Lung (tissue), 12 donors: ENCODE measurements around the gene IL6ST. TPM values are rescaled to one million over a fixed set of nuclear protein-coding genes. Genes with fewer than 3 reads are reported as not detected.

Experiments
- ATAC-seq: fragments of 200-7000 bp; cut with Tn5 transposase; one replicate; pipeline ENCODE4 v1.9.1; 2020; ENCODE audit warnings: moderate number of reproducible peaks; ENCODE audit not compliant: insufficient read depth, low FRiP score
- DNase-seq, 3 donors: peaks; one replicate each; pipeline ENCODE4 v3.0.0-alpha.2; 2013 to 2017
- H3K27ac ChIP-seq, 2 donors: one replicate each; pipeline ENCODE4 v1.5.1; 2013; ENCODE audit warnings: mild to moderate bottlenecking in 2 of 2, moderate library complexity in 2 of 2, control low read depth in 1 of 2, inconsistent platforms in 1 of 2, low read depth in 1 of 2, low read length in 1 of 2
- H3K27me3 ChIP-seq, 3 donors: one replicate each; pipeline ENCODE4 v1.5.1; 2013; ENCODE audit warnings: low read length in 2 of 3; ENCODE audit not compliant: control insufficient read depth in 3 of 3, insufficient read depth in 3 of 3
- H3K36me3 ChIP-seq, 4 donors: one replicate each; pipeline ENCODE4 v1.5.1; 2013; ENCODE audit warnings: low read length in 4 of 4, mild to moderate bottlenecking in 1 of 4, moderate library complexity in 1 of 4; ENCODE audit not compliant: control insufficient read depth in 4 of 4, insufficient read depth in 4 of 4
- H3K4me1 ChIP-seq, 5 donors: one replicate each; pipeline ENCODE4 v1.5.1; 2013; ENCODE audit warnings: low read length in 5 of 5, mild to moderate bottlenecking in 2 of 5, moderate library complexity in 1 of 5; ENCODE audit not compliant: control insufficient read depth in 5 of 5, insufficient read depth in 5 of 5
- H3K4me3 ChIP-seq: one replicate; pipeline ENCODE4 v1.5.1; 2013; ENCODE audit warnings: mild to moderate bottlenecking, control low read depth, moderate library complexity
- H3K9ac ChIP-seq, 2 donors: one replicate each; pipeline ENCODE4 v1.5.1; 2013; ENCODE audit warnings: low read length in 2 of 2, control low read depth in 1 of 2; ENCODE audit not compliant: insufficient read depth in 1 of 2
- H3K9me3 ChIP-seq, 4 donors: one replicate each; pipeline ENCODE4 v1.5.1; 2013; ENCODE audit warnings: low read length in 3 of 4, mild to moderate bottlenecking in 1 of 4, moderate library complexity in 1 of 4; ENCODE audit not compliant: control insufficient read depth in 4 of 4, insufficient read depth in 3 of 4
- WGBS, 2 donors: extraction: QIAGEN DNeasy Blood & Tissue Kit; methylation state at CpG; one replicate each; pipeline ENCODE4 v1.1.7; 2013; 5-methylcytosine and 5-hydroxymethylcytosine counted together
- polyA plus RNA-seq, 2 donors: library from polyadenylated mRNA; stranded (reverse); fragments of 200-250 nt; gene quantifications; one replicate each; pipeline ENCODE4 v1.2.1, GENCODE V29; 2013
- total RNA-seq, 2 donors: library from RNA; depleted of rRNA in 1 of 2; stranded (reverse); fragments of >200 nt in 1 of 2; gene quantifications; one replicate each; pipeline ENCODE4 v1.2.1, GENCODE V29; 2014 to 2021
- TF ChIP-seq, protein P1 (sequence below): IDR thresholded peaks from 2 replicates; pipeline ENCODE4 v1.5.1; 2012; ENCODE audit warnings: mild to moderate bottlenecking; ENCODE audit errors: control extremely low read depth, extremely low read depth
- donor health status: control.
- donor health status: control.
- donor health status: Bipolar disorder and iron deficiency.
- donor health status: healthy.
- donor health status: DM: yes; HTN: yes; CAD: no.

IL6ST gene
- total and polyA plus RNA-seq, 4 donors = 47.8 to 377 (median 196) TPM

DNA sequence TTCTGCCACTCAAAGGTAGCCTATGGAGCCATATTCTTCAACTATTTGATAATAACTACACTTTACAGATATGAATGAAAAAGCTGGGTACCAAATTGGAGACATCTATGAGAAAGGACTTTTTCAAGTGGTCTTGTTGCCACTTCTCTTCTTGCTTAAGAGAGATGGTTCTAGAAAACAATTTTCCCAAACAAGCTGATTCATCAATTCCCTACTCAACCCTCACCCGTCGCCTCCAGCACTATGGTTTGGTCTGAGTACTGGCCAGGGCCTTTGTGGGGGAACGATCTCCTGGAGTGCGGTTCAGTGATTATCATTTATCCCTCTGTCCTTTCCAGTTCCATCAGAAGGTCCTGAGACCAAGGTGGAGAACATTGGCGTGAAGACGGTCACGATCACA lies 86.8 kb downstream of the IL6ST start:
- 97 to 99% methylated on average over 7 of the region's 7 CpGs for WGBS, 2 donors
- Histone ChIP-seq H3K27me3 (no peaks in the 10 kb centered on the region), H3K9me3 (no peaks in the 10 kb centered on the region), H3K36me3 (no peaks in the 10 kb centered on the region), H3K4me3 (no peak overlapping the region), H3K9ac (no peak overlapping the region), H3K4me1 (no peaks in the 10 kb centered on the region), H3K27ac (no peak overlapping the region)
- ATAC-seq (no peak), DNase-seq (no peak)
- TF ChIP-seq, protein P1, sequence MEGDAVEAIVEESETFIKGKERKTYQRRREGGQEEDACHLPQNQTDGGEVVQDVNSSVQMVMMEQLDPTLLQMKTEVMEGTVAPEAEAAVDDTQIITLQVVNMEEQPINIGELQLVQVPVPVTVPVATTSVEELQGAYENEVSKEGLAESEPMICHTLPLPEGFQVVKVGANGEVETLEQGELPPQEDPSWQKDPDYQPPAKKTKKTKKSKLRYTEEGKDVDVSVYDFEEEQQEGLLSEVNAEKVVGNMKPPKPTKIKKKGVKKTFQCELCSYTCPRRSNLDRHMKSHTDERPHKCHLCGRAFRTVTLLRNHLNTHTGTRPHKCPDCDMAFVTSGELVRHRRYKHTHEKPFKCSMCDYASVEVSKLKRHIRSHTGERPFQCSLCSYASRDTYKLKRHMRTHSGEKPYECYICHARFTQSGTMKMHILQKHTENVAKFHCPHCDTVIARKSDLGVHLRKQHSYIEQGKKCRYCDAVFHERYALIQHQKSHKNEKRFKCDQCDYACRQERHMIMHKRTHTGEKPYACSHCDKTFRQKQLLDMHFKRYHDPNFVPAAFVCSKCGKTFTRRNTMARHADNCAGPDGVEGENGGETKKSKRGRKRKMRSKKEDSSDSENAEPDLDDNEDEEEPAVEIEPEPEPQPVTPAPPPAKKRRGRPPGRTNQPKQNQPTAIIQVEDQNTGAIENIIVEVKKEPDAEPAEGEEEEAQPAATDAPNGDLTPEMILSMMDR = no peak

DNA sequence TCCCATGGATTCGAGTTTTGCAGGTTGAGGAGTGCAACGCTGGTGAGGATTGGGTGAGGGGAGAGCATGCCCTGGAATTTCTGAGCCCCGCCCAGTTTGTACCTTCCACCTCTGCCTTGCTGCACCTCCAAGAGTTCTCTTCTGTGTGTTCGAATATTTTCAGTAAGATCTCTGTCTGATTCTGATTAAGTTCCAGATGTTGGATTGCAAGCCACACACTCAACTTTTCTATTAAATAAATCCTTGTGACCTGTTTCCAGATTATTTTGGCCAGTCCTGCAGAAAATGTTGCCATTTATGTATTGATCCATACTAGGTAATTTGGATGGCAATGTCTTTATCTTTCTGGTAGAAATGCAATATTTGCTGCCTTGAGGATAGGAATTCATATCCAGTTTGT lies 89.5 kb downstream of the IL6ST start:
- Histone ChIP-seq H3K36me3 (no peaks in the 10 kb centered on the region), H3K4me1 (no peaks in the 10 kb centered on the region), H3K9ac (no peak overlapping the region), H3K4me3 (no peak overlapping the region), H3K27ac (no peak overlapping the region), H3K27me3 (no peaks in the 10 kb centered on the region), H3K9me3 (no peaks in the 10 kb centered on the region)
- ATAC-seq (no peak), DNase-seq (no peak)
- TF ChIP-seq, protein P1 = no peak
- WGBS, 2 donors = 67 to 89% methylated on average over 4 of the region's 4 CpGs

- ATAC-seq (no peak), DNase-seq (no peak)
- H3K9me3 ChIP-seq = no peaks in the 10 kb centered on the region
- 90 to 91% methylated on average over 3 of the region's 3 CpGs for WGBS, 2 donors
- no peaks in the 10 kb centered on the region for H3K27me3 ChIP-seq
- TF ChIP-seq, protein P1 = no peak
- no peak overlapping the region for H3K27ac ChIP-seq
- H3K9ac ChIP-seq = no peak overlapping the region
- H3K4me3 ChIP-seq = no peak overlapping the region
- no peaks in the 10 kb centered on the region for H3K4me1 ChIP-seq
- no peaks in the 10 kb centered on the region for H3K36me3 ChIP-seq
Observed at GRCh38 chr5:55904152-55904551, 90.6 kb downstream of the IL6ST start.

DNA sequence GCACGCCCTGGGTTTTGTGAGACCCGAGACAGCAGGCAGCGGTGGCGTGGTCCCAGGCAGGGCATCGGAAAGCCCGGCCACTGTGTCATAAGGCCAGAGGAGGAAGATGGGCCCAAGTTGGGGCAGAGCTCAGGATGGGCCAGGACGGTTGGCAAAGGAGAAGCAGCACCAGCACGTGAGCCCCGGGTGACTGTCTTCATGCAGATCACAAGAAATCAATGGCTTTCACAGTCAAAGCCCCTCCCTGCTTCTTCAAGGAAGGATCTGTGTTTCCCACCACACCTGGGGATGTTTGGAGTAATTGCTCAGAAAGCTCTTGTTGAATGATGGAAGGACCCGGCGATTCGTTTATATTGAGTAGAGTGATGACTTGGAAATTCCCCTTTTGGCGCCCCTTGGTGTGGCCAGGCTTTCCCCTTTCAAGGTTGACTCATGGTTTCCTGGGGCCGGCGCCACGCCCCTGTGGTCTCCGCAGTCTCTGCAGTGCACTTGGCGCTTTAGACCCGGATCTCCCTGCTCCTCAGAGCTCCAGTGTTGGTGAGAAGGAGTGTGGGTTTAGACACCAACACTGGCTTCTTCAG lies 91.6 kb downstream of the IL6ST start:
- Histone ChIP-seq H3K36me3 (no peaks in the 10 kb centered on the region), H3K27ac (no peak overlapping the region), H3K9ac (no peak overlapping the region), H3K4me3 (no peak overlapping the region), H3K27me3 (no peaks in the 10 kb centered on the region), H3K4me1 (no peaks in the 10 kb centered on the region), H3K9me3 (no peaks in the 10 kb centered on the region)
- WGBS, 2 donors = 55 to 62% methylated on average over 19 of the region's 19 CpGs
- DNase-seq = no peak
- ATAC-seq = peak; percentile 38
- TF ChIP-seq, protein P1 = no peak
